Activated CD4-positive, alpha-beta T cell treated with anti-CD3 and anti-CD28 coated beads for 36 hours (primary cell): ENCODE data around the gene PPIL1. TPM values are rescaled to one million over a fixed set of nuclear protein-coding genes. Genes with fewer than 3 reads are reported as not detected.

Source experiments
- ATAC-seq: fragments of 200-7000 bp; cut with Tn5 transposase; one replicate; pipeline ENCODE4 v1.10.0; 2021; ENCODE audit warnings: mild to moderate bottlenecking, moderate library complexity
- CTCF ChIA-PET: fragments of 350-600 bp; sonication (Branson Sonifier 250); formaldehyde crosslinking; loops from one replicate; lab custom pipeline; 2021; ENCODE audit warnings: antibody characterized with exemption; lab: Charles Lee
- POLR2A ChIA-PET: fragments of 350-600 bp; sonication (Branson Sonifier 250); formaldehyde crosslinking; loops from one replicate; lab custom pipeline; 2021; ENCODE audit warnings: antibody characterized with exemption, inconsistent platforms; lab: Charles Lee
- DNase-seq: peaks from one replicate; pipeline ENCODE4 v3.0.0-alpha.2; 2020
- H3K27ac Mint-ChIP-seq: one replicate; pipeline ENCODE4 v1.8.0; 2021; ENCODE audit warnings: mixed read lengths
- H3K27me3 Mint-ChIP-seq: one replicate; pipeline ENCODE4 v1.8.0; 2021; ENCODE audit warnings: mixed read lengths
- H3K36me3 Mint-ChIP-seq: one replicate; pipeline ENCODE4 v1.8.0; 2021; ENCODE audit warnings: low read depth, mixed read lengths
- H3K4me1 Mint-ChIP-seq: one replicate; pipeline ENCODE4 v1.8.0; 2021; ENCODE audit warnings: mixed read lengths
- H3K4me3 Mint-ChIP-seq: one replicate; pipeline ENCODE4 v1.8.0; 2021; ENCODE audit warnings: mild to moderate bottlenecking, moderate library complexity, mixed read lengths
- H3K9me3 Mint-ChIP-seq: one replicate; pipeline ENCODE4 v1.8.0; 2021; ENCODE audit warnings: low read depth, mixed read lengths
- intact Hi-C, 2 experiments: fragments of 100-400 bp; cut with DNase I in 1 of 2; cut with micrococcal nuclease in 1 of 2; formaldehyde crosslinking; loops; one replicate each; pipeline versions ENCODE4 v1.14.2 to v1.15.1; 2022 to 2024; cut with DNase I, micrococcal nuclease
- total RNA-seq, 2 experiments: library from RNA; stranded (reverse); gene quantifications; one replicate each; pipeline ENCODE4 v1.2.3, GENCODE V29; 2021

Gene PPIL1
- total RNA-seq, 2 experiments from 2014 or later: 45.9 to 46.0 TPM

DNA sequence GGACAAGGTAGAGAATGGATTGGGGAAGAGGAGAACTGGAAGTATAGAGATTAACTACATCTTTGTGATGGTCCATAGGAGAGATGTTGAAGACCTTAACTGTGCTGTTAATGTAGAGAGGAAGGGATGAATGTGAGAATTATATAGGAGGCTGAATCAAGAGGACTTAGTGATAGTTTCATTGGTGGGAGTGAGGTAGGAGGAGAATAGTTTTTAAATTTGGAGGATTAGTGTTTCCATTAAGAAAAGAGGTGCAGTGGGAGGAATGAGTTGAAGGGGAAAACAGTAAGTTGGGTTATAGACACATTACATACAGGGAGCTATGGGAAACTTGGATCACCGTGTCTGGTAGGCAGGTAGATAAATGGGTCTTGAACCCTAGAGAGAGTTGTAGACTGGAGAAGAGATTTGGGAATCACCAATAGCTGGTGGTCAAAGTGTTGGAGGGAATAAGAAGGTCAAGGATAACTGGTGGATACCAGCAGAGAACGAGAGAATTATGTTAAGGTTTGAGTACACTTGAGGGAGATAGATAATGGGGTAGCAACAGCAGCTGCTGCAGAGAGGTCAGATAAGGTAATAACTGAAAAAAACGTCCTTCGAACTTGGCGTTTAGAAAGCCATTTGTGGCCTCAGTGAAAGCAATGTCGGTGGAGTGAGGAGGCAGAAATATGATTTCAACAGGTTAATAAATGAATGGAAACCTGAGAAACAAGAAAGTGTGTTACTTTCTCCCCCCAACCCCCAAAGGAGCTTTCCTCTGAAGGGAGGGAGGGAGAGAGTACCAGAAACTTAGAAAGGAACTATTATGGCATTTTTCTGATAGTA is 14.3 kb upstream of the PPIL1 start:
- POLR2A ChIA-PET: no interaction called here
- Mint-ChIP-seq H3K36me3 (peaks cover 4% of the 10 kb centered on the region), H3K4me3 (no peak overlapping the region), H3K27me3 (no peaks in the 10 kb centered on the region), H3K9me3 (no peaks in the 10 kb centered on the region), H3K27ac (peak overlapping the region; percentile 15), H3K4me1 (peaks cover 31% of the 10 kb centered on the region)
- DNase-seq (no peak), ATAC-seq (no peak)
- CTCF ChIA-PET: interaction anchor here (0.7 to 2.4 kb wide), 3 partner anchors 14 to 320 kb away, joined by 3 to 16 read pairs (median 4); partner anchors contain the start of gene PPIL1
- intact Hi-C loops: loop anchor here (5.0 kb wide), 4 partner anchors 73 to 967 kb away; partner anchors contain the start of genes CMTR1 (in 1 of the 2), PIM1 (in 1 of the 2) and SRPK1 (in 1 of the 2)

DNA sequence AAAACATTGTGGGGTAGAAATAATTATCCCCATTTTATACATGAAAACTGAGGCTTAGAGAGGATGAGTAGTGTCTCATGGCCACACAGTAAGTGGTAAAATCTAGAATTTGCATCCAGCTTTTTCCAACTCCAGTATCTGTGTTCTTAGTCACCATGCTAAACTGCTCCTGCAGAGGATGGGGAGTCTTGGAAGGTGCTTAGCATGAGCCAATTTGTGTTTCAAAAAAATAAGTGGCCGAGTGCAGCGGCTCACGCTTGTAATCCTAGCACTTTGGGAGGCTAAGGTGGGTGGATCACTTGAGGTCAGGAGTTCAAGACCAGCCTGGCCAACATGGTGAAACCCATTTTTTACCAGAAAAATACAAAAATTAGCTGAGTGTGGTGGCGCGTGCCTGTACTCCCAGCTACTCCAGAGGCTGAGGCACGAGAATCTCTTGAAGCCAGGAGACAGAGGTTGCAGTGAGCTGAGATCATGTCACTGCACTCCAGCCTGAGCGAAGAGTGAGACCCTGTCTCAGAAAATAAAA is 13.6 kb upstream of the PPIL1 start:
- ChIA-PET POLR2A (no interaction called here), CTCF (interaction anchor here (0.5 to 2.4 kb wide), 3 partner anchors 14 to 623 kb away, joined by 3 to 16 read pairs (median 4); partner anchors contain the start of gene PPIL1)
- DNase-seq (no peak), ATAC-seq (no peak)
- peaks cover 4% of the 10 kb centered on the region for H3K36me3 Mint-ChIP-seq
- H3K9me3 Mint-ChIP-seq: no peaks in the 10 kb centered on the region
- no peaks in the 10 kb centered on the region for H3K27me3 Mint-ChIP-seq
- H3K4me1 Mint-ChIP-seq: peaks cover 31% of the 10 kb centered on the region
- no peak overlapping the region for H3K4me3 Mint-ChIP-seq
- H3K27ac Mint-ChIP-seq: no peak overlapping the region
- intact Hi-C loops: loop anchor here (5.0 kb wide), 4 partner anchors 74 to 966 kb away; partner anchors contain the start of genes CMTR1 (in 1 of the 2), PIM1 (in 1 of the 2) and SRPK1 (in 1 of the 2)

DNA sequence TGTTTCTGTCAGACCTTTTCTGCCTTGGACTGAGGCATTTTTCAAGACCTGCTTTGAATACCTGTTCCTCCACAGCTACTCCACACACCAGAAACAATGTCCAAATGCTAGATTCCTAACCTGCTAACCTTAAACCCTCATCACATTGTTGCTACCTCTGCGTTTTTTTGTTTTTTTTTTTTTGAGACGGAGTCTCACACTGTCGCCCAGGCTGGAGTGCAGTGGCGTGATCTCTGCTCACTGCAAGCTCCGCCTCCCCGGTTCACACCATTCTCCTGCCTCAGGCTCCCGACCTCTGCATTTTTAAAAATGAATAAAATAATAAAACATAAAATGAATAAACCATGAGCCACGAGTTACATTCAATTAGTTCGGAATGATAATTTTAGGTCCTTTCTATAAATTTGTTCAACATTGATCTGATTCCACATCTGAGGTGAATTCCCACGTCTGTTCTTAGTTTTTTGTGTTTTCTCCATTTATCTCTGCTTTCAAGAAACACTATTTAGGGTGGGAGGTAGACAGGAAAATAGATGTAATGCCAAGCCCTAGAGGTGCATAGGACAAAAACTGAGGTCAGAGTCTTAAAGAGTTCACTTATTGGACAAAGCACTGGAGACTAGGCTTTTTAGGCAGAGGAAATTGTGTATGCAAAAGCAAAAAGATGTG is 12.5 kb upstream of the PPIL1 start:
- ATAC-seq (no peak), DNase-seq (no peak)
- peak overlapping the region; percentile 79 for H3K27ac Mint-ChIP-seq
- H3K9me3 Mint-ChIP-seq: no peaks in the 10 kb centered on the region
- ChIA-PET CTCF (interaction anchor here (0.8 to 6.1 kb wide), 3 partner anchors 14 to 131 kb away, joined by 3 to 91 read pairs (median 47); partner anchors contain the start of gene PPIL1), POLR2A (interaction anchor here (1.0 kb wide), 1 partner anchor 99 kb away, joined by 4 read pairs; the partner anchor contains the start of gene MTCH1)
- H3K4me3 Mint-ChIP-seq: peak overlapping the region; percentile 89
- intact Hi-C loops: loop anchor here (5.0 kb wide), 4 partner anchors 75 to 965 kb away; partner anchors contain the start of genes CMTR1 (in 1 of the 2), PIM1 (in 1 of the 2) and SRPK1 (in 1 of the 2)
- no peaks in the 10 kb centered on the region for H3K27me3 Mint-ChIP-seq
- H3K36me3 Mint-ChIP-seq: peaks cover 4% of the 10 kb centered on the region
- peaks cover 31% of the 10 kb centered on the region for H3K4me1 Mint-ChIP-seq

DNA sequence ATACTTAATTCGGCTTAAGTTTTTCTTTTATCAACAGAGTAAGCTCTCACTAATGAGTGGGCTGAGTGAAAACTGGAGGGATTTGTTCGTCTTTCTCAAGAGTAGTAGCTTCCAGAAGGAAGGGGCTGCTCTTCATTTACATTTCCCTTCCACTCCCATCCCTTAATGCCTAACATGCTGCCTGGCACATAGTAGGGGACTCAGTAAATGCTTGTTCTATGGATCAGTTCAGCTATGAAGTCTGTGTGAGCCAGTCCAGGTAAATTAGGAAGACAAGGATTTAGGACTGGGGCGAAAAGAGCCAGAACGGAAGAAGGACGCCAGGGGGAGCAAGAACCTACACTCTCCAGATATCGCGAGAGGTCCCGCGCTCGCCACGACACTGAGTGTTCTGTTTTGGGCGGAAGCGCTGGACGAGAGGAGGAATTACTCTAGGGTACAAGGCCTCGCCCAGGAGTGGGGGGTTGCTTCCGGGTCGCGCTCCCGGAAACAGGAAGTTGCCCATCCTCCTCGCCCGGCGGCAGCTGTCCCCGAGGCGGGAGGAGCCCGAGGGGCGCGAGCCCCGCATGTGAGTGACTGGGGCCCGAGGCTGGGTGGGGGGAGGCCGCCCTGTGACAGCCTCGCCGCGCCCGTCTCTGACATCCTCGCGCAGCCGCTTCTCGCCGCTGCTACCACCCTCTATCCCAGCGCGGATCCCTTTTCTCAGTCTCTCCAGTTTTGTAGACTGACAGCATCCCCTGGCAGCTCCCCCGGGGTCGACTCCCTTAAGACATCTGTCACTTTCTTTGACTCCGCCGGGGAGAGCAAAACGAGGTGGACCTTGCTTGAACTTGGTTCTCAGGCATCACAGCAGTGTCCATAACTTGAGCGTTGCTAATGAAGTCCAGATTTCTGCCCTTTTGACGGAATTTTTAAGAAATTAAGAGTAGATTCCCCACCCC is 11.1 kb upstream of the PPIL1 start, which contains the start of gene C6orf89:
C6orf89 (plus strand) TSS at position 492 of the 941 bp plus-strand sequence. CDS start 13,493 bp downstream, outside the sequence.
- intact Hi-C loops: loop anchor here (1.0 to 5.0 kb wide), 13 partner anchors 10 to 963 kb away; partner anchors contain the start of genes MTCH1 (in 2 of the 2), CMTR1 (in 1 of the 2), PIM1 (in 1 of the 2) and SRPK1 (in 1 of the 2)
- H3K9me3 Mint-ChIP-seq: no peaks in the 10 kb centered on the region
- peak; percentile 99 for DNase-seq
- H3K4me3 Mint-ChIP-seq: peak within 1 kb of the TSS; percentile 89
- peaks cover 31% of the 10 kb centered on the region for H3K4me1 Mint-ChIP-seq
- ChIA-PET POLR2A (interaction anchor here (0.5 to 1.4 kb wide), 5 partner anchors 11 to 1540 kb away, joined by 3 to 7 read pairs (median 4); partner anchors contain the start of genes MTCH1 and PPIL1), CTCF (interaction anchor here (0.6 to 6.1 kb wide), 29 partner anchors 12 to 655 kb away, joined by 3 to 91 read pairs (median 4); partner anchors contain the start of genes CCDC167, MTCH1 and PPIL1)
- H3K27me3 Mint-ChIP-seq: no peaks in the 10 kb centered on the region
- ATAC-seq: peak; percentile 100
- H3K36me3 Mint-ChIP-seq: peaks cover 2% of the 10 kb centered on the region
- peak within 1 kb of the TSS; percentile 97 for H3K27ac Mint-ChIP-seq

- ChIA-PET CTCF (interaction anchor here (0.7 to 6.1 kb wide), 15 partner anchors 11 to 325 kb away, joined by 3 to 91 read pairs (median 6); partner anchors contain the start of genes MTCH1 and PPIL1), POLR2A (no interaction called here)
- Mint-ChIP-seq H3K27me3 (no peaks in the 10 kb centered on the region), H3K4me3 (no peak overlapping the region), H3K4me1 (peaks cover 29% of the 10 kb centered on the region), H3K36me3 (no peaks in the 10 kb centered on the region), H3K27ac (peak overlapping the region; percentile 31), H3K9me3 (no peaks in the 10 kb centered on the region)
- DNase-seq (no peak), ATAC-seq (no peak)
- intact Hi-C loops: loop anchor here (1.0 to 5.0 kb wide), 13 partner anchors 9 to 962 kb away; partner anchors contain the start of genes MTCH1 (in 2 of the 2), CMTR1 (in 1 of the 2), PIM1 (in 1 of the 2) and SRPK1 (in 1 of the 2)
Observed at GRCh38 chr6:36884610-36885009, 10.0 kb upstream of the PPIL1 start.

DNA sequence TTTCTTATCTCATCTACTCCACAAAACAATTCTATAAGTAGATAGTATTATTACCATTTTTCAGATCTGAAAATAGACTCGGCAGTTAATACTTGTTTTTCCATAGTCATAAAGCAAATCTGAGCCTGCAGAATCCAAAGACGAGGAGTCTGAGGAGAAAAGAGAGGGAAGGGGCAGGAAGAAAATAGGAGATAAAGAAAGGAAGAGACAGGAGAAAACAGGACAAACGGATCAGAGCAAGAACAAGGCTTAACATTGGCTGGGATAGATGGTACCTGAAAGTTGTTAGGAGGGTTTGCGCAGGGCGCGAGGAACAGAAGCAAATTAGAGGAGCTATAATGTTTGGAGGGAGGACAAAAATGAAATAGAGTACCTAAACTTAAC is 639 bp upstream of the PPIL1 start:
- ATAC-seq (no peak), DNase-seq (no peak)
- peaks cover 7% of the 10 kb centered on the region for H3K27me3 Mint-ChIP-seq
- H3K4me3 Mint-ChIP-seq: peak overlapping the region; percentile 98
- POLR2A ChIA-PET: interaction anchor here (0.7 to 1.7 kb wide), 6 partner anchors 8 to 294 kb away, joined by 3 to 7 read pairs (median 4); partner anchors contain the start of genes C6orf89, MTCH1 and PIM1
- peaks cover 30% of the 10 kb centered on the region for H3K36me3 Mint-ChIP-seq
- peak overlapping the region; percentile 99 for H3K27ac Mint-ChIP-seq
- peaks cover 41% of the 10 kb centered on the region for H3K4me1 Mint-ChIP-seq
- no peaks in the 10 kb centered on the region for H3K9me3 Mint-ChIP-seq
- intact Hi-C loops: loop anchor here (1.0 to 5.0 kb wide), 3 partner anchors 10 to 194 kb away; partner anchors contain the start of gene C6orf89 (in 2 of the 2)
- CTCF ChIA-PET: interaction anchor here (0.7 to 6.3 kb wide), 11 partner anchors 9 to 559 kb away, joined by 3 to 91 read pairs (median 7); partner anchors contain the start of gene C6orf89

GRCh38 chr6:36873612-36874442 is 776 bp downstream of the PPIL1 start:
- H3K9me3 Mint-ChIP-seq: no peaks in the 10 kb centered on the region
- H3K36me3 Mint-ChIP-seq: peaks cover 38% of the 10 kb centered on the region
- ChIA-PET CTCF (interaction anchor here (0.7 to 6.3 kb wide), 16 partner anchors 10 to 297 kb away, joined by 3 to 91 read pairs (median 4); partner anchors contain the start of gene C6orf89), POLR2A (interaction anchor here (0.6 to 1.7 kb wide), 5 partner anchors 12 to 664 kb away, joined by 3 to 7 read pairs (median 3); partner anchors contain the start of gene C6orf89)
- ATAC-seq: no peak
- peaks cover 47% of the 10 kb centered on the region for H3K4me1 Mint-ChIP-seq
- peak; percentile 44 for DNase-seq
- intact Hi-C loops: loop anchor here in 1 of 2 experiments (1.0 to 5.0 kb wide), 7 partner anchors 38 to 333 kb away; partner anchors contain the start of genes MTCH1, PIM1 and STK38
- H3K27me3 Mint-ChIP-seq: peaks cover 7% of the 10 kb centered on the region
- H3K4me3 Mint-ChIP-seq: peak overlapping the region; percentile 98
- H3K27ac Mint-ChIP-seq: peak overlapping the region; percentile 99

DNA sequence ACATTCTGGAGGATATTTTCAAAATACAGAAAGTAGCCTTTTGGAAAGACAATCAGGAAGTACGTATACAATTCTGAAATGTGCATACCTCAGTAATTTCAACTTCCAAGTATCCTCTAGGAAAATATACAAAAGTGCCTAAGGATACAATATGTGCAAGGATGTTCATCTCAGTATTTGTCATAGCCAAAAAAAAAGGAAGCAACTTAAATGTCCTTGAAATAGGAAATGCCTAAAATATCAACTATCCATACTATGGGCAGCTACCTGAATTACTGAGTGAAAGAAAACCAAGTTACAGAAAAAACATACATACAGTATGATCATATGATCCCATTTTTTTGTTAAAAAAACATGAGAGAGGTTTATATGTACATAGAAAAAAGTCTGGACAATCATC is 1.5 kb downstream of the PPIL1 start:
- peak overlapping the region; percentile 99 for H3K27ac Mint-ChIP-seq
- no peak for DNase-seq
- H3K36me3 Mint-ChIP-seq: peaks cover 45% of the 10 kb centered on the region
- H3K9me3 Mint-ChIP-seq: no peaks in the 10 kb centered on the region
- intact Hi-C loops: loop anchor here in 1 of 2 experiments (5.0 kb wide), 4 partner anchors 276 to 334 kb away; partner anchors contain the start of genes PIM1 and STK38
- H3K4me3 Mint-ChIP-seq: peak overlapping the region; percentile 98
- CTCF ChIA-PET: interaction anchor here (0.7 to 6.3 kb wide), 8 partner anchors 11 to 258 kb away, joined by 3 to 91 read pairs (median 10); partner anchors contain the start of gene C6orf89
- ATAC-seq: no peak
- POLR2A ChIA-PET: interaction anchor here (1.1 kb wide), 1 partner anchor 111 kb away, joined by 3 read pairs; no protein-coding TSS in a partner anchor
- peaks cover 50% of the 10 kb centered on the region for H3K4me1 Mint-ChIP-seq
- H3K27me3 Mint-ChIP-seq: peaks cover 2% of the 10 kb centered on the region
